HCT116 (cell line): ENCODE results near the gene PLA2G10. TPM values are rescaled to one million over a fixed set of nuclear protein-coding genes. Genes with fewer than 3 reads are reported as not detected.

Experiments
- ATAC-seq: fragments of 200-7000 bp; cut with Tn5 transposase; 2 replicates; pipeline ENCODE4 v1.9.1; 2020; ENCODE audit warnings: mild to moderate bottlenecking, moderate library complexity
- BruUV-seq: library from RNA; stranded (reverse); fragments of 400-500 nt; replicated peaks from 2 replicates; lab custom pipeline; 2021; lab: Mats Ljungman, UMichigan
- CTCF ChIA-PET: fragments of 300-600 bp; sonication (Branson Sonifier 250); formaldehyde crosslinking; loops from one replicate; lab custom pipeline; 2021; ENCODE audit warnings: antibody characterized with exemption; lab: Charles Lee
- POLR2A ChIA-PET: fragments of 300-600, 350-600 bp; sonication (Branson Sonifier 250); formaldehyde crosslinking; loops from one replicate; lab custom pipeline; 2021; ENCODE audit warnings: antibody characterized with exemption; lab: Charles Lee
- RAD21 ChIA-PET, 2 experiments: fragments of 300-600 bp; sonication (Branson Sonifier 250); formaldehyde crosslinking; loops; one replicate each; lab custom pipeline; 2023; ENCODE audit warnings: low total read pairs in 2 of 2; ENCODE audit not compliant: uncharacterized antibody in 2 of 2, unreplicated experiment in 2 of 2, low non-redundant PET in 1 of 2; lab: Charles Lee
- DNase-seq: peaks from one replicate; pipeline ENCODE4 v3.0.0-alpha.2; 2010; ENCODE audit warnings: low read depth, low spot score
- H2AFZ ChIP-seq: fragments of 200-600 bp; shearing (Covaris generic), sonication (generic); 2 replicates; pipeline ENCODE4 v1.6.1; 2017; ENCODE audit warnings: low read depth, mixed run types, mixed read lengths, antibody characterized with exemption, low read length; ENCODE audit not compliant: poor library complexity, severe bottlenecking
- H3K27ac ChIP-seq: 2 replicates; pipeline ENCODE4 v1.5.1; 2012; ENCODE audit warnings: low read depth, low read length
- H3K27me3 ChIP-seq: fragments of 200-600 bp; sonication (generic); 2 replicates; pipeline ENCODE4 v1.6.1; 2016; ENCODE audit warnings: mixed run types, low read length, mixed read lengths; ENCODE audit not compliant: insufficient read depth
- H3K36me3 ChIP-seq, 2 experiments: fragments of 200-500 bp in 1 of 2; fragments of 200-600 bp in 1 of 2; sonication (Bioruptor generic) in 1 of 2; sonication (generic) in 1 of 2; 2 replicates each; pipeline versions ENCODE4 v1.5.1 to v1.6.1; 2014 to 2016; ENCODE audit warnings: low read length in 2 of 2, inconsistent platforms in 1 of 2, mixed read lengths in 1 of 2, mixed run types in 1 of 2; ENCODE audit not compliant: insufficient read depth in 2 of 2, control insufficient read depth in 1 of 2
- H3K4me1 ChIP-seq, 2 experiments: fragments of 200-600 bp in 1 of 2; sonication (generic) in 1 of 2; 2 replicates each; pipeline versions ENCODE4 v1.5.1 to v1.6.1; 2012 to 2017; ENCODE audit warnings: low read length in 2 of 2, inconsistent platforms in 1 of 2, mild to moderate bottlenecking in 1 of 2, mixed read lengths in 1 of 2, mixed run types in 1 of 2, moderate library complexity in 1 of 2; ENCODE audit not compliant: insufficient read depth in 2 of 2, control insufficient read depth in 1 of 2
- H3K4me2 ChIP-seq: fragments of 200-600 bp; sonication (generic); 2 replicates; pipeline ENCODE4 v1.6.1; 2017; ENCODE audit warnings: mixed run types, low read length, mixed read lengths
- H3K4me3 ChIP-seq, 2 experiments: fragments of 200-600 bp in 1 of 2; sonication (generic) in 1 of 2; replicated peaks in 1 of 2; 2 replicates each; pipeline ENCODE4 v1.5.1; 2011 to 2016; ENCODE audit warnings: low read length in 2 of 2, control low read depth in 1 of 2, low read depth in 1 of 2, mild to moderate bottlenecking in 1 of 2, mixed read lengths in 1 of 2, mixed run types in 1 of 2
- H3K79me2 ChIP-seq: fragments of 200-600 bp; sonication (generic); 2 replicates; pipeline ENCODE4 v1.6.1; 2017; ENCODE audit warnings: mild to moderate bottlenecking, mixed run types, low read length, moderate library complexity, mixed read lengths; ENCODE audit not compliant: insufficient read depth
- H3K9ac ChIP-seq: fragments of 200-600 bp; sonication (generic); 2 replicates; pipeline ENCODE4 v1.6.1; 2016; ENCODE audit warnings: low read length, mixed read lengths
- H3K9me2 ChIP-seq: fragments of 200-600 bp; sonication (generic), shearing (Covaris generic); 2 replicates; pipeline ENCODE4 v1.6.1; 2017; ENCODE audit warnings: mixed run types, mild to moderate bottlenecking, moderate library complexity; ENCODE audit not compliant: insufficient read depth
- H3K9me3 ChIP-seq, 2 experiments: fragments of 200-500 bp in 1 of 2; fragments of 200-600 bp in 1 of 2; sonication (Bioruptor generic) in 1 of 2; sonication (generic) in 1 of 2; 2 replicates each; pipeline ENCODE4 v1.6.1; 2014 to 2017; ENCODE audit warnings: low read length in 2 of 2, mixed read lengths in 2 of 2, inconsistent platforms in 1 of 2, low read depth in 1 of 2, mild to moderate bottlenecking in 1 of 2, mixed run types in 1 of 2, moderate library complexity in 1 of 2; ENCODE audit not compliant: control insufficient read depth in 1 of 2, insufficient read depth in 1 of 2
- H4K20me1 ChIP-seq: fragments of 200-600 bp; sonication (generic), shearing (Covaris generic); 2 replicates; pipeline ENCODE4 v1.6.1; 2017; ENCODE audit warnings: mixed run types, mild to moderate bottlenecking, moderate library complexity; ENCODE audit not compliant: insufficient read depth
- ATF3 ChIP-seq: IDR thresholded peaks from 2 replicates; pipeline ENCODE4 v1.6.1; 2012
- CBX3 ChIP-seq: IDR thresholded peaks from 2 replicates; pipeline ENCODE4 v1.6.1; 2012; ENCODE audit warnings: low read depth
- CEBPB ChIP-seq: IDR thresholded peaks from 2 replicates; pipeline ENCODE4 v1.6.1; 2012; ENCODE audit warnings: low read depth
- EGR1 ChIP-seq: IDR thresholded peaks from 2 replicates; pipeline ENCODE4 v1.6.1; 2012; ENCODE audit warnings: low read depth
- EZH2 ChIP-seq: fragments of 200-600 bp; sonication (generic); IDR thresholded peaks from 2 replicates; pipeline ENCODE4 v1.6.1; 2017; ENCODE audit warnings: antibody characterized with exemption, mixed run types
- EZH2phosphoT487 ChIP-seq: fragments of 200-600 bp; IDR thresholded peaks from 2 replicates; pipeline ENCODE4 v1.6.1; 2018; ENCODE audit warnings: antibody characterized with exemption, borderline replicate concordance
- FOSL1 ChIP-seq: IDR thresholded peaks from 2 replicates; pipeline ENCODE4 v1.6.1; 2012; ENCODE audit warnings: low read depth
- JUND ChIP-seq: IDR thresholded peaks from 2 replicates; pipeline ENCODE4 v1.6.1; 2012
- MAX ChIP-seq: IDR thresholded peaks from 2 replicates; pipeline ENCODE4 v1.6.1; 2012
- POLR2A ChIP-seq: IDR thresholded peaks from 2 replicates; pipeline ENCODE4 v1.7.0; 2011; ENCODE audit warnings: borderline replicate concordance; ENCODE audit not compliant: insufficient read depth, insufficient read length; ENCODE audit errors: extremely low read depth
- RAD21 ChIP-seq: IDR thresholded peaks from 2 replicates; pipeline ENCODE4 v1.6.1; 2012; ENCODE audit warnings: low read depth, mild to moderate bottlenecking
- REST ChIP-seq: IDR thresholded peaks from 2 replicates; pipeline ENCODE4 v1.6.1; 2012; ENCODE audit warnings: low read depth
- SIN3A ChIP-seq: IDR thresholded peaks from 2 replicates; pipeline ENCODE4 v1.6.1; 2012; ENCODE audit warnings: low read depth
- SRF ChIP-seq: IDR thresholded peaks from 2 replicates; pipeline ENCODE4 v1.6.1; 2012; ENCODE audit warnings: low read depth
- TCF7L2 ChIP-seq: IDR thresholded peaks from 2 replicates; pipeline ENCODE4 v1.7.0; 2011; ENCODE audit warnings: borderline replicate concordance, inconsistent platforms; ENCODE audit not compliant: insufficient read depth, insufficient read length; ENCODE audit errors: extremely low read depth
- YY1 ChIP-seq: IDR thresholded peaks from 2 replicates; pipeline ENCODE4 v1.6.1; 2011; ENCODE audit warnings: low read length, low read depth, moderate library complexity, mild to moderate bottlenecking; ENCODE audit not compliant: insufficient replicate concordance; ENCODE audit errors: extremely low read depth
- ZFX ChIP-seq: fragments of 450-650 bp; IDR thresholded peaks from 2 replicates; pipeline ENCODE4 v1.6.1; 2017
- ZNF274 ChIP-seq: fragments of 200-500 bp; sonication (Bioruptor generic); IDR thresholded peaks from 2 replicates; pipeline ENCODE4 v1.6.1; 2014; ENCODE audit warnings: mild to moderate bottlenecking, low read depth, low read length, inconsistent platforms
- intact Hi-C: fragments of 100-400 bp; cut with micrococcal nuclease; formaldehyde crosslinking; loops from 2 replicates; pipeline ENCODE4 v1.10.0; 2022
- total RNA-seq: library from RNA; stranded (reverse); gene quantifications from one replicate; pipeline ENCODE4 v1.2.1, GENCODE V29; 2021; ENCODE audit not compliant: unreplicated experiment

PLA2G10 gene
- total RNA-seq, 1 experiment from 2014 or later = not detected

GRCh38 chr16:14658063-14658462, 36.0 kb downstream of the PLA2G10 start:
- Histone ChIP-seq H4K20me1 (no peaks in the 10 kb centered on the region), H3K9ac (no peak overlapping the region), H3K9me3 (no peaks in the 10 kb centered on the region), H3K4me2 (no peak overlapping the region), H3K4me1 (no peaks in the 10 kb centered on the region), H3K27ac (no peak overlapping the region), H3K36me3 (peaks cover 13 to 24% of the 10 kb centered on the region in 2 experiments; a peak in 3 of 4 replicates), H3K27me3 (no peaks in the 10 kb centered on the region), H3K4me3 (no peak overlapping the region), H2AFZ (no peak overlapping the region), H3K9me2 (no peaks in the 10 kb centered on the region), H3K79me2 (peaks cover 3% of the 10 kb centered on the region; the same call in 1 of the 2 replicates)
- intact Hi-C loops = no loop called here
- DNase-seq = no peak
- ChIA-PET RAD21 (no interaction called here), POLR2A (no interaction called here), CTCF (no interaction called here)
- TF ChIP-seq MAX (no peak), FOSL1 (no peak), YY1 (no peak), SIN3A (no peak), REST (no peak), CEBPB (no peak), RAD21 (no peak), ZFX (no peak), SRF (no peak), EGR1 (no peak), ZNF274 (no peak), JUND (no peak), POLR2A (no peak), EZH2 (no peak), EZH2phosphoT487 (no peak), CBX3 (no peak), TCF7L2 (no peak), ATF3 (no peak)
- no TSS peak for BruUV-seq
- no peak for ATAC-seq
